Measurements from ENCODE around the gene TRIOBP.

Gene TRIOBP

DNA sequence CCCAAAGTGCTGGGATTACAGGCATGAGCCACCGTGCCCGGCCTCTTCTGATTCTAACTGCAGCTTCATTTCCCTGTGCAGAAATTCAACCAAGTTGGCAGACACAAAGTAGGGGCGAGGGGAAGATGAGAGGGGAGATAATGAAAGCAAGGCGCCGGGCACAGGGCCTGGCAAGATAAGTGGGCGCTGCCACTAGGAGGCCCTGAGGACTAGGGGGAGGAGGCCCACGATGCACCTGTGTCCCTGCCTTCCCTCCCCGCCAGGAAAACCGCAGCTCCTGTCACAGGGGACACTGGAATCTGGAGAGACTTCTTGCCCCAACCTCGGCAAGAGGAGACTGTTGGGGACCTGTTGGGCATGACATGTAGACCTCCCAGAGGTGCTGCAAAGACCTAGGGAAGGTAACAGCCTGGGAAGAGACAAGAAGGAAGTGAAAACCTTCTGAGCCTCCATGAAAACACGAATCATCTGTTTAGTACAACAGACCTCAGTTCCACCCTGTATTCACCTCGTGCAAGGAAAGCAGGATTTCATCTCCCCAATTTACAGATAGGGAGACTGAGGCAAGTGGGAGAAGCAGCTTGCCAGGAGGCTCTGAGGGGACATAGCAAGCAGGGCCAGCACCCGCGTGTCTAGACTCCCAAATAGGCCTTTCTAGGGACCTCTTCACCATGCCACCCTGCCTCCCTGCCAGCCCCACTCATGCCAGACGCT, 24.5 kb upstream of the TRIOBP start (continued):
- TF ChIP-seq, protein P1, sequence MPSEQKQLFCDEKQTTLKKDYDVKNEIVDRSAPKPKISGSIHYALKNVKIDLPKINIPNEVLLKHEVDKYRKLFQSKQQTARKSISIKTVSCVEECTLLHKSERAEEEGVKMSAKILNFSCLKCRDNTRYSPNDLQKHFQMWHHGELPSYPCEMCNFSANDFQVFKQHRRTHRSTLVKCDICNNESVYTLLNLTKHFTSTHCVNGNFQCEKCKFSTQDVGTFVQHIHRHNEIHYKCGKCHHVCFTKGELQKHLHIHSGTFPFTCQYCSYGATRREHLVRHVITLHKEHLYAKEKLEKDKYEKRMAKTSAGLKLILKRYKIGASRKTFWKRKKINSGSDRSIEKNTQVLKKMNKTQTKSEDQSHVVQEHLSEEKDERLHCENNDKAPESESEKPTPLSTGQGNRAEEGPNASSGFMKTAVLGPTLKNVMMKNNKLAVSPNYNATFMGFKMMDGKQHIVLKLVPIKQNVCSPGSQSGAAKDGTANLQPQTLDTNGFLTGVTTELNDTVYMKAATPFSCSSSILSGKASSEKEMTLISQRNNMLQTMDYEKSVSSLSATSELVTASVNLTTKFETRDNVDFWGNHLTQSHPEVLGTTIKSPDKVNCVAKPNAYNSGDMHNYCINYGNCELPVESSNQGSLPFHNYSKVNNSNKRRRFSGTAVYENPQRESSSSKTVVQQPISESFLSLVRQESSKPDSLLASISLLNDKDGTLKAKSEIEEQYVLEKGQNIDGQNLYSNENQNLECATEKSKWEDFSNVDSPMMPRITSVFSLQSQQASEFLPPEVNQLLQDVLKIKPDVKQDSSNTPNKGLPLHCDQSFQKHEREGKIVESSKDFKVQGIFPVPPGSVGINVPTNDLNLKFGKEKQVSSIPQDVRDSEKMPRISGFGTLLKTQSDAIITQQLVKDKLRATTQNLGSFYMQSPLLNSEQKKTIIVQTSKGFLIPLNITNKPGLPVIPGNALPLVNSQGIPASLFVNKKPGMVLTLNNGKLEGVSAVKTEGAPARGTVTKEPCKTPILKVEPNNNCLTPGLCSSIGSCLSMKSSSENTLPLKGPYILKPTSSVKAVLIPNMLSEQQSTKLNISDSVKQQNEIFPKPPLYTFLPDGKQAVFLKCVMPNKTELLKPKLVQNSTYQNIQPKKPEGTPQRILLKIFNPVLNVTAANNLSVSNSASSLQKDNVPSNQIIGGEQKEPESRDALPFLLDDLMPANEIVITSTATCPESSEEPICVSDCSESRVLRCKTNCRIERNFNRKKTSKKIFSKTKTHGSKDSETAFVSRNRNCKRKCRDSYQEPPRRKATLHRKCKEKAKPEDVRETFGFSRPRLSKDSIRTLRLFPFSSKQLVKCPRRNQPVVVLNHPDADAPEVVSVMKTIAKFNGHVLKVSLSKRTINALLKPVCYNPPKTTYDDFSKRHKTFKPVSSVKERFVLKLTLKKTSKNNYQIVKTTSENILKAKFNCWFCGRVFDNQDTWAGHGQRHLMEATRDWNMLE (tag by site-specific recombination; conservative IDR thresholded peaks at IDR 0.05; ENCODE audit: low read depth) = no peak

DNA sequence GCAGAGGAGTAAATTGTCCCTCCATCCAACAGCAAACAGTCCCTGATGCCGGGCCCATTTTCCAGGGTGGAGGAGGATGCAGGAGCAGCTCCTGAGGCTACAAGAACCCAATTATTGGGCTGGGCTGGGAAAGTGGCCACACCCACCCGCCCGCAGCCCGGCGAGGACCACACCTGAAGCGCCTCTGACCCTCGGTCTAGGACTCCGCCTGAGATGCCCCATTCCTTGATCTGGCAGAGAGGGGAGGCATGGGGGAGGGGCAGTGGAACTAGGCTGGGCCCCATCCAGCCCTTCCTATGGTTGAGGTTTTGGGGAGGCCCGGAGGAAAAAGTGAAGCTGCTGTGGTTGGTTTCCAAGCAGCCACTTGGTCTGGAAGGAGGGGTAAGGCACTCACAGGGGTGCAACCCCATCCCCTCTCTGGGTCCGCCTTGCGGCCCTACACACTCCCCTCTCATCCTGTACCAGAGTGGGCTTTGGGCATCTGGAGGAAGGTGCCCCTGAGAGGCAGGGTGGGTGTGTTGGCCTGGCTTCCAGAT, 23.9 kb upstream of the TRIOBP start:
- TF ChIP-seq KLF1 (tag by site-specific recombination; IDR thresholded peaks at IDR 0.05) (peak; percentile 97), ZNF768 (tag by site-specific recombination; IDR thresholded peaks at IDR 0.05) (no peak)
- Histone ChIP-seq H3K9me3 (ENCODE audit: control insufficient read depth, insufficient read depth, low read depth, low read length) (no peaks in the 10 kb centered on the region), H3K27ac (ENCODE audit: extremely low read depth, low read depth, low read length) (no peak overlapping the region), H3K4me1 (ENCODE audit: control insufficient read depth, insufficient read depth, low read length) (peaks cover 9% of the 10 kb centered on the region), H3K36me3 (ENCODE audit: control insufficient read depth in 2 of 2, insufficient read depth in 1 of 2, low read length in 2 of 2) (peaks cover 0 to 4% of the 10 kb centered on the region in 2 experiments; a peak in 1 of 3 replicates), H3K4me3 (ENCODE audit: low read depth, low read length) (no peak overlapping the region)
- POLR2A ChIA-PET = interaction anchor here (7.0 kb wide), 1 partner anchor 14 kb away, joined by 38 read pairs; the partner anchor contains the start of gene PDXP
- CTCF ChIA-PET = interaction anchor here (0.8 to 15.8 kb wide), 4 partner anchors 12 to 134 kb away, joined by 3 to 353 read pairs (median 19); partner anchors contain the start of gene SH3BP1

DNA sequence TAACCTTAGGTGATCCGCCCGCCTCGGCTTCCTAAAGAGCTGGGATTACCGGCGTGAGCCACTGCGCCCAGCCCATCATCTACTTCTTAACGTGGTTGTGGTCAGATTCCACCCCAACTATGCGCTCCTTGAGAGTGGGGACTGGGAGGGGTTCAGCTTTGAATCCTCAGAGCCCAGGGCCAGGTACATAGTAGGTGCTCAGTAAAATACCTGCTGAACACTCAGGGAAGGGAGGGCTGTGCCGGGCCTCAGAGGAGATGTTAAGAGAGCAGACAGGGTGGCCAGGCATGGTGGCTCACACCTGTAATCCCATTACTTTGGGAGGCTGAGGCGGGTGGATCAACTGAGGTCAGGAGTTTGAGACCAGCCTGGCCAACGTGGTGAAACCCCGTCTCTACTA, 22.6 kb upstream of the TRIOBP start:
- Histone ChIP-seq H3K36me3 (ENCODE audit: control insufficient read depth in 2 of 2, insufficient read depth in 1 of 2, low read length in 2 of 2) (no peaks in the 10 kb centered on the region), H3K9me3 (ENCODE audit: control insufficient read depth, insufficient read depth, low read depth, low read length) (no peaks in the 10 kb centered on the region), H3K27ac (ENCODE audit: extremely low read depth, low read depth, low read length) (no peak overlapping the region), H3K4me3 (ENCODE audit: low read depth, low read length) (no peak overlapping the region), H3K4me1 (ENCODE audit: control insufficient read depth, insufficient read depth, low read length) (peaks cover 9% of the 10 kb centered on the region)
- TF ChIP-seq ZNF155 (tag by site-specific recombination; IDR thresholded peaks at IDR 0.05) (no peak), GLIS2 (tag by site-specific recombination; IDR thresholded peaks at IDR 0.05) (no peak), KLF7 (tag by site-specific recombination; IDR thresholded peaks at IDR 0.05; ENCODE audit: borderline replicate concordance) (no peak), ZSCAN23 (tag by site-specific recombination; IDR thresholded peaks at IDR 0.05) (no peak), ZNF664 (tag by site-specific recombination; IDR thresholded peaks at IDR 0.05) (peak; percentile 92)
- ChIA-PET CTCF (interaction anchor here (0.6 to 15.8 kb wide), 4 partner anchors 12 to 160 kb away, joined by 3 to 353 read pairs (median 11); partner anchors contain the start of gene SH3BP1), POLR2A (interaction anchor here (3.4 to 3.9 kb wide), 2 partner anchors 15 to 66 kb away, joined by 13 to 78 read pairs; partner anchors contain the start of genes GGA1 and PDXP)

DNA sequence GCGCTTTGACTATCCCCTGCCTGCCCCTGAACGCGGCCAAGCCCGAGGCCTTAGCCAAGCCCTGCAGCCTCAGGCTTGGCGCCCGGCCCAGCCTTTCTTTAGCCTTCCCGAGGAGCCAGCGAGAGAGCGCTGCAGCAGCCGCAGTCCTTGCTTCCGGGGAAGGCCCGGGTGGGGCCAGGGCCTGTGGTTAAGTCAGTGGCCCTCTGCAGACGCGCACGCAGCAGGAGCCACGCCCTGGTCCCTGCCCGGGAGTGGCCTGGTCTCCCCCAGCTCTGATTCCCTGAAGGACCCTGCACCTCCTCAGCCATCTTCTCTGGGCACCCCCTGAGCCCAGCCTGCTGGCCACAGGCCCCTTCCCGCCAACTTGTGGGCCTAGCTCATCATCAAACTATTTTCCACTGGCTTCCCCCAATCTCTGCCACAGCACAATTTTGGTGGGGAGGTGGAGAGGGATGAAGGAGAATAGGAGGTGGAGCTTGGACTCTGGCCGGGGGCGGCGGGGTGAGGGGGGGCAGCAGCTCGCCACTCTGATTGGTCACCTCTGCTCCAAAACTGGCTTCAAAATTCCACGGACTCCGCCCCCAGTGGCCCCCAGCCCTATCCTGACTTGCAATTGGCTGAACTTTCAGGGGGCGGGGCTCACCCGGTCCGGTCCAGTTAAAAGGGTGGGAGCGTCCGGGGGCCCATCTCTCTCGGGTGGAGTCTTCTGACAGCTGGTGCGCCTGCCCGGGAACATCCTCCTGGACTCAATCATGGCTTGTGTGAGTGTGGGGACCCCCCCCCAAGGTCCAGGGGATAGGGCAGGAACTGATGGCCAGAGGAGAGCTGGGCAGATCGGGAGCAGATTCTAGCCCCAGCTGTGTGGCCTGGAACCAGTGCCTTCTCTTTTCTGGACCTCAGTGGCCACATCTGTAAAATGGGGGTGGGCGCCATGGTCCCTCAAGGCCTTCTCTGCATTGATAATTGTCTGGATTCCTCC, 21.6 kb upstream of the TRIOBP start, which contains the start of gene LGALS1:
Gene LGALS1, plus strand, starts transcription at position 686 of the 979 bp plus-strand sequence. Its CDS starts 67 bp downstream, at position 753.
- peak within 1 kb of the TSS; percentile 17 for H3K4me3 ChIP-seq (ENCODE audit: low read depth, low read length)
- peak within 1 kb of the TSS; percentile 71 for H3K27ac ChIP-seq (ENCODE audit: extremely low read depth, low read depth, low read length)
- H3K4me1 ChIP-seq (ENCODE audit: control insufficient read depth, insufficient read depth, low read length) = peaks cover 9% of the 10 kb centered on the region
- POLR2A ChIA-PET = interaction anchor here (0.7 to 3.9 kb wide), 12 partner anchors 11 to 723 kb away, joined by 3 to 78 read pairs (median 4); partner anchors contain the start of genes GCAT, GGA1, NOL12 and PDXP
- no peaks in the 10 kb centered on the region for H3K36me3 ChIP-seq (ENCODE audit: control insufficient read depth in 2 of 2, insufficient read depth in 1 of 2, low read length in 2 of 2)
- CTCF ChIA-PET = interaction anchor here (0.6 to 15.8 kb wide), 11 partner anchors 8 to 191 kb away, joined by 3 to 353 read pairs (median 3); partner anchors contain the start of genes NOL12, PDXP and SH3BP1
- no peaks in the 10 kb centered on the region for H3K9me3 ChIP-seq (ENCODE audit: control insufficient read depth, insufficient read depth, low read depth, low read length)
- TF ChIP-seq, protein P2, sequence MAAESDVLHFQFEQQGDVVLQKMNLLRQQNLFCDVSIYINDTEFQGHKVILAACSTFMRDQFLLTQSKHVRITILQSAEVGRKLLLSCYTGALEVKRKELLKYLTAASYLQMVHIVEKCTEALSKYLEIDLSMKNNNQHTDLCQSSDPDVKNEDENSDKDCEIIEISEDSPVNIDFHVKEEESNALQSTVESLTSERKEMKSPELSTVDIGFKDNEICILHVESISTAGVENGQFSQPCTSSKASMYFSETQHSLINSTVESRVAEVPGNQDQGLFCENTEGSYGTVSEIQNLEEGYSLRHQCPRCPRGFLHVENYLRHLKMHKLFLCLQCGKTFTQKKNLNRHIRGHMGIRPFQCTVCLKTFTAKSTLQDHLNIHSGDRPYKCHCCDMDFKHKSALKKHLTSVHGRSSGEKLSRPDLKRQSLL (tag by site-specific recombination; IDR thresholded peaks at IDR 0.05) = no peak
- TF ChIP-seq, protein P3, sequence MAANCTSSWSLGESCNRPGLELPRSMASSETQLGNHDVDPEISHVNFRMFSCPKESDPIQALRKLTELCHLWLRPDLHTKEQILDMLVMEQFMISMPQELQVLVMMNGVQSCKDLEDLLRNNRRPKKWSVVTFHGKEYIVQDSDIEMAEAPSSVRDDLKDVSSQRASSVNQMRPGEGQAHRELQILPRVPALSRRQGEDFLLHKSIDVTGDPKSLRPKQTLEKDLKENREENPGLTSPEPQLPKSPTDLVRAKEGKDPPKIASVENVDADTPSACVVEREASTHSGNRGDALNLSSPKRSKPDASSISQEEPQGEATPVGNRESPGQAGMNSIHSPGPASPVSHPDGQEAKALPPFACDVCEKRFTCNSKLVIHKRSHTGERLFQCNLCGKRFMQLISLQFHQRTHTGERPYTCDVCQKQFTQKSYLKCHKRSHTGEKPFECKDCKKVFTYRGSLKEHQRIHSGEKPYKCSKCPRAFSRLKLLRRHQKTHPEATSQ (tag by site-specific recombination; IDR thresholded peaks at IDR 0.05) = peak; percentile 15; the same call in 1 of the 2 replicates
- TF ChIP-seq ZFP41 (tag by site-specific recombination; IDR thresholded peaks at IDR 0.05; ENCODE audit: borderline replicate concordance) (no peak), ZNF785 (tag by site-specific recombination; IDR thresholded peaks at IDR 0.05) (no peak), ZNF791 (tag by site-specific recombination; IDR thresholded peaks at IDR 0.05) (no peak), EGR2 (tag by site-specific recombination; IDR thresholded peaks at IDR 0.05; ENCODE audit: low read depth) (peak; percentile 65)
- TF ChIP-seq, protein P4, sequence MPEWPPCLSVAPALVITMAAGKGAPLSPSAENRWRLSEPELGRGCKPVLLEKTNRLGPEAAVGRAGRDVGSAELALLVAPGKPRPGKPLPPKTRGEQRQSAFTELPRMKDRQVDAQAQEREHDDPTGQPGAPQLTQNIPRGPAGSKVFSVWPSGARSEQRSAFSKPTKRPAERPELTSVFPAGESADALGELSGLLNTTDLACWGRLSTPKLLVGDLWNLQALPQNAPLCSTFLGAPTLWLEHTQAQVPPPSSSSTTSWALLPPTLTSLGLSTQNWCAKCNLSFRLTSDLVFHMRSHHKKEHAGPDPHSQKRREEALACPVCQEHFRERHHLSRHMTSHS (tag by site-specific recombination; IDR thresholded peaks at IDR 0.05) = no peak

Data from HEK293 (cell line).